ENCODE measurements around the gene GHRHR.

Gene GHRHR

GRCh38 chr7:30930621-30931020 lies 33.1 kb upstream of the GHRHR start:
- in situ Hi-C loops (cut with HindIII; ENCODE audit: low pct_ligation_motif_present, low sequenced_read_pairs), result no loop called here
- H3K4me3 ChIP-seq (ENCODE audit: low read depth, low read length), result no peak overlapping the region
- H3K36me3 ChIP-seq (replicated peaks), result no peaks in the 10 kb centered on the region
- no peak overlapping the region for H3K27ac ChIP-seq
- no peak for TF ChIP-seq CTCF (IDR thresholded peaks at IDR 0.05; ENCODE audit: low read depth, low read length, missing control alignments)
- no peak for DNase-seq
- H3K27me3 ChIP-seq (replicated peaks), result no peaks in the 10 kb centered on the region

- in situ Hi-C loops (cut with HindIII; ENCODE audit: low pct_ligation_motif_present, low sequenced_read_pairs), result no loop called here
- Histone ChIP-seq H3K27me3 (replicated peaks) (no peaks in the 10 kb centered on the region), H3K27ac (no peak overlapping the region), H3K36me3 (replicated peaks) (no peaks in the 10 kb centered on the region), H3K4me3 (ENCODE audit: low read depth, low read length) (no peak overlapping the region)
- no peak for TF ChIP-seq CTCF (IDR thresholded peaks at IDR 0.05; ENCODE audit: low read depth, low read length, missing control alignments)
- no peak for DNase-seq
Observed at GRCh38 chr7:30931161-30931928, 32.4 kb upstream of the GHRHR start.

DNA sequence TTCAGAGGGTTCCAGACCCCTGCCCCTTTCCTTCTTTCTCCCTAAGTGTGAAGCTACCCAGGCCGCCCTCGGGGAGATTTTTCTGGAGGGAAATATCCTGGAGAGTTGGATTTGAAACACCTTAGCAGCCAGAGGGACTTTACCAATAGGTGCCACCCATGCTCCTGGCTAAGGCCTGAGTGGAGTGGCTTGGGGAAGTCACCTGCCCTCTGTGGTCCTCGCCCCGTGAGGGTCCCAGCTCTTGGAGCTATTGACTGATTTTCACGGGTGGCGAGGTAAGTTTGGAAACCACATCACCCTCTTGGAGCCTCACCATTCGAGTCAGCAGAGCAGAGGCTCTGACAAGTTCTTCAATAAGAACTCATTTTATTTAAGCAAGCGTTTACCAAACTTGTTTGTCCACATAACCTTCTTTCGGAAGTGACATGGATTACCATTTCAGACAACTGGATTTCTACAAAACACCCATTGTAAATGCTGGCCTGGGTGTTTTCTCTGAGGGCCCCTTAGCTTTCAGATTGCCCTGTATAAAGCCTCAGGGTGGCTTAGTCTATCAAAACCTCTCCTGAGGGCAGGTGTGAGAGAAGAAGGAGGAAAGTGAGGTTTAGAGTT lies 31.7 kb upstream of the GHRHR start:
- no peak overlapping the region for H3K4me3 ChIP-seq (ENCODE audit: low read depth, low read length)
- no peaks in the 10 kb centered on the region for H3K36me3 ChIP-seq (replicated peaks)
- in situ Hi-C loops (cut with HindIII; ENCODE audit: low pct_ligation_motif_present, low sequenced_read_pairs), result no loop called here
- DNase-seq, result no peak
- H3K27ac ChIP-seq, result no peak overlapping the region
- TF ChIP-seq CTCF (IDR thresholded peaks at IDR 0.05; ENCODE audit: low read depth, low read length, missing control alignments), result no peak
- no peaks in the 10 kb centered on the region for H3K27me3 ChIP-seq (replicated peaks)

- H3K4me3 ChIP-seq (ENCODE audit: low read depth, low read length), result no peak overlapping the region
- in situ Hi-C loops (cut with HindIII; ENCODE audit: low pct_ligation_motif_present, low sequenced_read_pairs), result no loop called here
- no peak for TF ChIP-seq CTCF (IDR thresholded peaks at IDR 0.05; ENCODE audit: low read depth, low read length, missing control alignments)
- H3K36me3 ChIP-seq (replicated peaks), result no peaks in the 10 kb centered on the region
- DNase-seq, result no peak
- no peaks in the 10 kb centered on the region for H3K27me3 ChIP-seq (replicated peaks)
- H3K27ac ChIP-seq, result no peak overlapping the region
Observed at GRCh38 chr7:30932562-30932961, 31.2 kb upstream of the GHRHR start.

- in situ Hi-C loops (cut with HindIII; ENCODE audit: low pct_ligation_motif_present, low sequenced_read_pairs), result no loop called here
- Histone ChIP-seq H3K27ac (no peak overlapping the region), H3K4me3 (ENCODE audit: low read depth, low read length) (no peak overlapping the region), H3K27me3 (replicated peaks) (peaks cover 1% of the 10 kb centered on the region), H3K36me3 (replicated peaks) (no peaks in the 10 kb centered on the region)
- no peak for TF ChIP-seq CTCF (IDR thresholded peaks at IDR 0.05; ENCODE audit: low read depth, low read length, missing control alignments)
- no peak for DNase-seq
Observed at GRCh38 chr7:30933124-30933974, 30.4 kb upstream of the GHRHR start.
